Astrocyte of the hippocampus (primary cell): ENCODE data around the gene SUGCT.

Source experiments
- DNase-seq: peaks from one replicate; pipeline ENCODE4 v3.0.0; 2011; ENCODE audit warnings: low read depth, low spot score

SUGCT gene

GRCh38 chr7:40811666-40812065, 676.9 kb downstream of the SUGCT start:
- no peak for DNase-seq

GRCh38 chr7:40815022-40815421, 680.2 kb downstream of the SUGCT start:
- no peak for DNase-seq

GRCh38 chr7:40815512-40815911, 680.7 kb downstream of the SUGCT start:
- peak; percentile 55 for DNase-seq

GRCh38 chr7:40822861-40823260, 688.1 kb downstream of the SUGCT start:
- peak; percentile 57 for DNase-seq

- no peak for DNase-seq
Measured at GRCh38 chr7:40824461-40824860, 689.7 kb downstream of the SUGCT start.

DNA sequence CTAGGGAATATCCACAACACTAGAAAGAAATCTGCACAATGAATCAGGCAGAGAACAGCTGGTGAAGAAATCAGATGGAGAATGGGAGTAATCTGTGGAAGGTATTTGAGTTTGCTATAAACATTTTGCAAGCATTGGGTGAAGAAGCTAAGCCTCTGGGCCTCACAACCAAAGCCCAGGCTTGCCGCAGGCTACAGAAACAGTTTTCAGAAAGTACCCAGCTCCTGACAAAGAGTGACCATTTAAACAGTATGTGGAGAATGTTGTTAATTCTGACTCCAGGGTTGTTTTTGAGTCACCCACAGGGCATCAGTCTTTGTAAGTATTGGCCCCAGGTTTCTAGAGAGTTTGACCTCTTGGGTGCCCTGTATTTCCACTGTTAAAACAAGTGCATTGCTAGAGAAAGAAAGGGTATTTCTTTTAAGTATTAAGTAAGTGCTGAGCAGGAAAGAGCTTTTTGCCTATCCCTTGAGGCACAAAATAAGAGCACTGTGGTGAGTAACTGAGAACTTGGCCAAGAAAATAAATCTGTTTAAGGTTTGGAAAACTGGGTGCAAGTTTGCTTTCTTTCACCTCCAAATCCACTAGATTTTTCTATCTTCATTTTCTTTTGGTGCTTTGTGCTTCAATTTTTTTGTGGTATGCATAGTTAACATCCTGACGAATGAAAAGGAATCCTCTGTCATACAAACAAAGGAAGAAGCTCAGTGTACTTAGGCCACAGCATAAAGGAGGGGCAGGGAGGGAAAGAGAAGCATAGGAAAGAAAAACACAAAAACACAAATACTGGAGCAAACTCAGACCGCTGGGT, 691.8 kb downstream of the SUGCT start:
- peak; percentile 55 for DNase-seq

DNA sequence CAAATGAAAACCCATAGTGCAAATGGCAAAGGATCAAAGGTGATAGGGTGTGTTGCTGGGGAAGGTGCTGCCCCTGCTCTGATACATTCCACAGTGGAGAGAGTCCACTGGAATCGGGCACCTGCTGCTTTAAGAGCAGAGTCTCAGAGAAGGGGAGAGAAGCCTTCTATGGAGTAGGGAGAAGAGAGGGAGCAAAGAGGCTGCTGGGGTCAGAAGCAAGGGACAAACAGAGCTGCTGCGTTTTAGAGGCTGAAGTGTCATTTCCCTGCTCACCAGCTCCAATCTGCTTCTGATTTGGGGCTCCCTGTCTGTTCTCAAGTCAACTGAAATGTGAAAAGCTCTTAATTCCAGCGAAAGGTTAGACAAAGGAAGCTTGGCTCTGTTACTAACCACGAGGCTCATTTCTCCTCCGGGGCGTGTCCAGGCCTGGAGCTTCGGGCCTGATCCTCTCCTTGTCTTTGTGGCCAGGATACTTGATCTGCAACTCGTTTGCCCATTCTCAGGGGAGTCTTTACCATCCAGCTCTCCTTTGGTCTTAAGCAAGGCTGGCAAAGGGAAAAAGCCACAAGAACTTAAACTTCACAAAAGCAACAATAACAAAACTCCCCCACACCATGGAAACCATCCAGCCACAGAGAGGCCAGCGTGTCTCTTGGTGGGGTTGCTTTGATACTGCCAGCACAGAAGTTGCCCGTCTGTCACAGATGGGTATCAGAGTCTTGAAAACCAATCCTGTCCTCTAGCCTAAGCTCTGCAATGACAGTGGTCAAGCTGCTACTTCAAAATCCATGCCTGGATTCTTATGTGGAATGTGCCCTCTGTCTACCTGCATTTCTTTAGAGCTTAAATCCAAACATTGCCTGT, 692.6 kb downstream of the SUGCT start:
- peak; percentile 85 for DNase-seq

GRCh38 chr7:40828686-40829600, 694.1 kb downstream of the SUGCT start:
- DNase-seq = no peak

DNA sequence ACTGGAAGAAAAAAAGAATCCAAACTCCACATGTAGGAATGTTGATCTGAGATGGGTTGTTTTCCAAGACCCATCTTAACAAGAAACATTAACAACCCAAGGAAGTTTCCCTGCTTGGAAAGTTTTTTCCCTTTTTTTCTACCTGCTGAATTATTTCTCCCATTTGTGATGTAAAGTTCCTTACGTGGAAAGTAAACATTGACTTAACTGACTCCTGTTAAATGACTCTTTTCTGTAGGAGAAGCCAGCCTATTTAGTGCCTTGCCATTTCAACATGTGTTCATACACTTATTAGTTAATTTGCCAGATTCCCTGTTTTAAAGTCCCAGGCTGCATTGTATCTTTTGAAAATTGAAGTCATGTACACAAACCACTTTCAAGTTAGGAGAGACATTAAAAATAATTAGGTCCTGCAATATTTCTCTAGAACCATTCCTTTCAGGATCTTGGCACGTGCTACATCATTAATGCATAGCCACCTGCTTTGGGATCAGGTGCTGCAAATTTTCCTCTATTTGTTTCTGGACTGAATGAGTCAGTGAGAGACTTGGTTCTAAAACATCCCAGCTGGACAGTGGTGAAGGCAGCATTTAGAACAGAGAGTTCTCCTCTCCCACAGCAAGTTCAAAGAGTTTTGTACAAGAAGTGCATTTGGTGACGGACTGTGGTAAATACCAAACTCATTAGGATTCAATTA, 698.5 kb downstream of the SUGCT start:
- DNase-seq = no peak

- DNase-seq = peak; percentile 48
Measured at GRCh38 chr7:40833888-40834234, 699.1 kb downstream of the SUGCT start.

DNA sequence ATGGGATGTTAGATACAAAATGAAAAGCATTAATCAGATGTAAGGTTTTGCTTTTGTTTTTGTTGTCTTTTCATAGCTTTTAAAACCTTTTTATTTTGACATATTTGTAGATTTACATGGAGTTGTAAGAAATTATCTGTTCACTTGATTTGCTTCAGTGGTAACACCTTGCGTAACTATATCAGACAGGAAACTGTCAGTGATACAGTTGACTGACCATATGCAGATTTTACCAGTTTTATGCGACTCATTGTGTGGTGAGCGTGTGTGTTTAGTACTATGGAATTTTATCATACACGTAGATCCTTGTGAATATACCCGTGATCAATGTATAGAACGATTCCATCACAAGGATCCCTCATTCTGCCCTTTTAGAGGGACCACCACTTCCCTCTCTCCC, 701.4 kb downstream of the SUGCT start:
- DNase-seq = no peak

DNA sequence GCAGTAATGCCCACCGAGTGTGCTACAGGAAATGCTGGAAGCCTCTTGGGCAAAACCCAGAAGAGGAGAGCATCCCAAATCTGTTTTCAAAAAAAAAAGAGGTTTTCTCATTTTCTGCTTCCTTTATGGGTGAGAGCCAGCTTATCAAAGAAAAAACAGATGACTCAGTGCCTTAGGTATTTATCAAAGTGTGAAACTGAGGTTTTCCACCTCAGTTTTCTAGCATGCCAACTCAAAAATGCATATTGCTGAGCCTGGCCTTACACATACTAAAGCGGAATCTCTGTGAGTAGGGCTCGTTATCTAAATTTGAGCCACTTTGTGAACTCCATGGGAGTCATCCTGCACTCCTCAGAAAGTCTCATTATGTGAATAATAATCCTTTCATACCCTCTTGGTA, 705.1 kb downstream of the SUGCT start:
- DNase-seq = peak; percentile 84

DNA sequence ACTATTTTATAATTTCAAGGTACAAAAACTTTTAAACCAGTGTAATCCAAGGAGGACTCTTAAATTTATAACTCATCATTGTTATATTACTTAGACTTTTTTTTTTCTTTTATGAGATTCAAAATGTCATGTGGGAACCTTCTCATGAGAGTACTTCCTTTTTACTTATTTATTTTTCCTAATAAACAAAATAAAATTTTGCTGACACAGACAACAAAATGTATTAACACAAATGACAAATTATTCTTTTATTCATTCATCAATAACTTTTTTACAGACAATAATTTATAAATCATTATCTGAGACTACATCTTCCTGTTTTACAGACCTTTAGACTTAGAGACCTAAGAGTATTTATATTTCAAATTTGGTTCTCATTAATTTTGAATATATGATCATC, 706.2 kb downstream of the SUGCT start:
- no peak for DNase-seq

DNA sequence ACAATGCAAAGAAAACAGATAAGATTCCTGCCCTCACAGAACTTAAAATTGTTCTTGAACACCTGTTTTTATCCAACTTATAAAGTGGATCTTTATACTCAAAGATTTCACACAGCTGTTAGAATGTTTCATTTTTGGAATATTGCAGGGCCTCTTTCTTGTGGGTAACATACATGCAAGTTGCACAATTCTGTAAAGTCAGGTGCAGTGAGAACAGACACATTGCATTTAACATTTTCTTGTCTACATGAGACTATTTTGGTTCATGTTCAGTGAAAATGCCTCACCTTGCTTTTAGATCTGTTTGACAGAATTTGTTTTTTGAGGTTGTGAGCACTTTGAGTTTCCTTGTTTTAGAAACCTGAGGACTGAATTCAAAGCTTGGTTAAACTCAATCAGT, 707.8 kb downstream of the SUGCT start:
- DNase-seq = no peak

GRCh38 chr7:40843338-40843985, 708.7 kb downstream of the SUGCT start:
- DNase-seq = peak; percentile 28

- DNase-seq = no peak
Measured at GRCh38 chr7:40845943-40846342, 711.1 kb downstream of the SUGCT start.

DNA sequence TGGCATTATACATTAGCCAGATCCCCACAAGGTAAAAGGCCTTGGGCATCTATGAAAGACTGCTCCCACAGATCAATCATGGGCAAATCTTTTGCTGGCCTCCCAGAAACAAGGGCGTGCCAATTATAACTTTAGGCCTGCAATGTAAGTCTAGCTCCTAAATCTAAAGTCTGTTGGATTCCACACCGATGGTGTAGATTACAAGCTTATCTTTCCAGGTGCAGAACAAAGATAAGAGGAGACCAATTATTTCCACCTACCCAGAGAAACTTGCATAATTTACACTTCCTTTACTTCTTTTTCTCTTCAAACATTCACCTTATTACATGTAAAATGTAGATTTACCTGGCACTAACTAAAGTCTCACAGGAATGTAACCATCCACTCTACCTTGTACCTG, 713.1 kb downstream of the SUGCT start:
- no peak for DNase-seq

DNA sequence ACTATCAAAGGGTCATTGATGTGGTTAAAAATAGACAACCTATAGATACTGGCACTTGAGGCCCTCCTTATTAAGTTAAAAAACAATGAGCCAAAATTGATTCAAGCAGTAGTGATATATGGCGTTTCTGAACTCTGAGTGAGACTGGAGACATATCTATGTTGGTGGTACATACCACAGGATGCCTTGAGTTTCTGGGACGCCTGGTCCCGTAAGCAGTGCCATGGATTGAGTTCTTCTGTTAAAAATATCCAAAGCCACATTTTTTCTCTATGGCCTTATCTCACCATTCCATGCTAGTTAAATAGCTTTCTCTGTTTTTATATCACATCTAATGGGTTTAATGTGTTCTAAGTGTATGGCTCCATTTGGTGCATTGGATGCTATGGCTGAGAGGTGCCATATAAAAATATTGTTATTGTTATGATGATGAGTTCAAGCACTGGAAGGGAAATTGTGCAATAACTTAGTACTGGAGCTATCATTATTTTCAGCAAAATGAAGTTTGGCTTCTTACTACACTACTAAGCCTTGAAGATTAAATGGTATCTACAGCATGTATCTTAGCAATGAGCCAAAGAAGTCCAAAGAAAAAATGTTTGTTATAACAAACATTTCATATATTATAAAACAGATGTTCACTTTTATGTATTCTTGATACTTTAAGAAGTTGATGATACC, 713.9 kb downstream of the SUGCT start:
- DNase-seq = no peak

- peak; percentile 58 for DNase-seq
Measured at GRCh38 chr7:40850017-40850416, 715.2 kb downstream of the SUGCT start.

GRCh38 chr7:40851001-40851400, 716.2 kb downstream of the SUGCT start:
- no peak for DNase-seq
